ENCODE measurements around the gene RTEL1.

The RTEL1 gene

GRCh38 chr20:63731410-63731809 is 73.3 kb downstream of the RTEL1 start:
- no peak for DNase-seq (ENCODE audit: low read depth)
- H3K4me3 ChIP-seq (ENCODE audit: low read depth, low read length) = no peak overlapping the region
- no peak for TF ChIP-seq CTCF (IDR thresholded peaks at IDR 0.05; ENCODE audit: control insufficient read depth, extremely low read depth, insufficient read depth)

GRCh38 chr20:63732118-63733095 is 74.3 kb downstream of the RTEL1 start:
- no peak for DNase-seq (ENCODE audit: low read depth)
- TF ChIP-seq CTCF (IDR thresholded peaks at IDR 0.05; ENCODE audit: control insufficient read depth, extremely low read depth, insufficient read depth) = no peak
- H3K4me3 ChIP-seq (ENCODE audit: low read depth, low read length) = no peak overlapping the region

- TF ChIP-seq CTCF (IDR thresholded peaks at IDR 0.05; ENCODE audit: control insufficient read depth, extremely low read depth, insufficient read depth) = no peak
- no peak overlapping the region for H3K4me3 ChIP-seq (ENCODE audit: low read depth, low read length)
- no peak for DNase-seq (ENCODE audit: low read depth)
Observed at GRCh38 chr20:63733117-63733516, 75.0 kb downstream of the RTEL1 start.

GRCh38 chr20:63733579-63734081 is 75.5 kb downstream of the RTEL1 start:
- TF ChIP-seq CTCF (IDR thresholded peaks at IDR 0.05; ENCODE audit: control insufficient read depth, extremely low read depth, insufficient read depth) = no peak
- no peak overlapping the region for H3K4me3 ChIP-seq (ENCODE audit: low read depth, low read length)

GRCh38 chr20:63734111-63734945 is 76.2 kb downstream of the RTEL1 start:
- DNase-seq (ENCODE audit: low read depth) = no peak
- no peak overlapping the region for H3K4me3 ChIP-seq (ENCODE audit: low read depth, low read length)
- TF ChIP-seq CTCF (IDR thresholded peaks at IDR 0.05; ENCODE audit: control insufficient read depth, extremely low read depth, insufficient read depth) = no peak

More at GRCh38 chr20:63733579-63734081, 75.5 kb downstream of the RTEL1 start:
- DNase-seq (ENCODE audit: low read depth) = no peak

GRCh38 chr20:63734946-63735858 is 77.1 kb downstream of the RTEL1 start:
- no peak for TF ChIP-seq CTCF (IDR thresholded peaks at IDR 0.05; ENCODE audit: control insufficient read depth, extremely low read depth, insufficient read depth)
- DNase-seq (ENCODE audit: low read depth) = no peak
- no peak overlapping the region for H3K4me3 ChIP-seq (ENCODE audit: low read depth, low read length)
